Upper lobe of right lung (tissue), 1 donor: Measurements from ENCODE around the gene FMN1. TPM values are rescaled to one million over a fixed set of nuclear protein-coding genes. Genes with fewer than 3 reads are reported as not detected.

Experiments
- ATAC-seq: fragments of 200-7000 bp; cut with Tn5 transposase; one replicate; pipeline ENCODE4 v1.9.1; 2020; ENCODE audit warnings: mild to moderate bottlenecking, moderate library complexity
- DNase-seq: peaks from one replicate; pipeline ENCODE4 v3.0.0-alpha.2; 2020
- H3K27ac ChIP-seq: fragments of 200-600 bp; one replicate; pipeline ENCODE4 v1.8.0; 2022
- H3K27me3 ChIP-seq: fragments of 200-600 bp; one replicate; pipeline ENCODE4 v1.8.0; 2022; ENCODE audit warnings: mild to moderate bottlenecking
- H3K36me3 ChIP-seq: fragments of 200-600 bp; one replicate; pipeline ENCODE4 v1.8.0; 2022
- H3K4me1 ChIP-seq: fragments of 200-600 bp; one replicate; pipeline ENCODE4 v1.8.0; 2022
- H3K4me3 ChIP-seq: fragments of 200-600 bp; one replicate; pipeline ENCODE4 v1.8.0; 2022; ENCODE audit warnings: mild to moderate bottlenecking
- H3K9me3 ChIP-seq: fragments of 200-600 bp; one replicate; pipeline ENCODE4 v1.8.0; 2022
- CTCF ChIP-seq: fragments of 200-600 bp; IDR thresholded peaks from one replicate; pipeline ENCODE4 v1.8.0; 2022; ENCODE audit warnings: antibody characterized with exemption
- intact Hi-C: fragments of 100-400 bp; cut with DNase I; formaldehyde crosslinking; loops from one replicate; pipeline ENCODE4 v1.11.0; 2022
- total RNA-seq: library from RNA; stranded (reverse); fragmentation: NEBNext Ultra II Directional; extraction: Animal tissue kit (Norgen Biotek cat#: 25700); gene quantifications from one replicate; pipeline ENCODE4 v1.2.1, GENCODE V29; 2021
- donor health status: DM: no; HTN: yes; CAD: no; lungs with severe emphysema.

The FMN1 gene
- total RNA-seq, 1 donor from 2014 or later: 33.5 TPM

- TF ChIP-seq CTCF: no peak
- Histone ChIP-seq H3K27ac (no peak overlapping the region), H3K4me1 (peaks cover 6% of the 10 kb centered on the region), H3K4me3 (no peak overlapping the region), H3K27me3 (no peaks in the 10 kb centered on the region), H3K9me3 (no peaks in the 10 kb centered on the region), H3K36me3 (no peaks in the 10 kb centered on the region)
- intact Hi-C loops: no loop called here
- ATAC-seq (no peak), DNase-seq (no peak)
Observed at GRCh38 chr15:32909431-32909830, 285.1 kb downstream of the FMN1 start.

- Histone ChIP-seq H3K4me1 (peaks cover 6% of the 10 kb centered on the region), H3K9me3 (no peaks in the 10 kb centered on the region), H3K27ac (peak overlapping the region; percentile 64), H3K27me3 (no peaks in the 10 kb centered on the region), H3K4me3 (no peak overlapping the region), H3K36me3 (no peaks in the 10 kb centered on the region)
- intact Hi-C loops: no loop called here
- ATAC-seq: peak; percentile 48
- no peak for TF ChIP-seq CTCF
- DNase-seq: no peak
Observed at GRCh38 chr15:32908872-32909271, 285.6 kb downstream of the FMN1 start.

GRCh38 chr15:32908135-32908801 is 286.2 kb downstream of the FMN1 start:
- peaks cover 6% of the 10 kb centered on the region for H3K4me1 ChIP-seq
- peak; percentile 67 for ATAC-seq
- H3K27me3 ChIP-seq: no peaks in the 10 kb centered on the region
- no peak for DNase-seq
- intact Hi-C loops: no loop called here
- H3K9me3 ChIP-seq: no peaks in the 10 kb centered on the region
- TF ChIP-seq CTCF: no peak
- peak overlapping the region; percentile 64 for H3K27ac ChIP-seq
- no peaks in the 10 kb centered on the region for H3K36me3 ChIP-seq
- no peak overlapping the region for H3K4me3 ChIP-seq

- Histone ChIP-seq H3K4me1 (peaks cover 6% of the 10 kb centered on the region), H3K9me3 (no peaks in the 10 kb centered on the region), H3K36me3 (no peaks in the 10 kb centered on the region), H3K27ac (no peak overlapping the region), H3K27me3 (no peaks in the 10 kb centered on the region), H3K4me3 (no peak overlapping the region)
- ATAC-seq (no peak), DNase-seq (no peak)
- intact Hi-C loops: no loop called here
- no peak for TF ChIP-seq CTCF
Observed at GRCh38 chr15:32905481-32905880, 289.0 kb downstream of the FMN1 start.

GRCh38 chr15:32904448-32904847 is 290.1 kb downstream of the FMN1 start:
- H3K4me1 ChIP-seq: peaks cover 6% of the 10 kb centered on the region
- no peaks in the 10 kb centered on the region for H3K36me3 ChIP-seq
- H3K4me3 ChIP-seq: no peak overlapping the region
- no peak overlapping the region for H3K27ac ChIP-seq
- no peaks in the 10 kb centered on the region for H3K9me3 ChIP-seq
- DNase-seq: no peak
- no peak for TF ChIP-seq CTCF
- ATAC-seq: no peak
- intact Hi-C loops: no loop called here
- H3K27me3 ChIP-seq: no peaks in the 10 kb centered on the region
